ENCODE results near the gene TNK1. TPM values are rescaled to one million over a fixed set of nuclear protein-coding genes. Genes with fewer than 3 reads are reported as not detected.

The TNK1 gene
- total and polyA plus RNA-seq, 2 experiments from 2014 or later: 8.4 to 8.9 TPM

DNA sequence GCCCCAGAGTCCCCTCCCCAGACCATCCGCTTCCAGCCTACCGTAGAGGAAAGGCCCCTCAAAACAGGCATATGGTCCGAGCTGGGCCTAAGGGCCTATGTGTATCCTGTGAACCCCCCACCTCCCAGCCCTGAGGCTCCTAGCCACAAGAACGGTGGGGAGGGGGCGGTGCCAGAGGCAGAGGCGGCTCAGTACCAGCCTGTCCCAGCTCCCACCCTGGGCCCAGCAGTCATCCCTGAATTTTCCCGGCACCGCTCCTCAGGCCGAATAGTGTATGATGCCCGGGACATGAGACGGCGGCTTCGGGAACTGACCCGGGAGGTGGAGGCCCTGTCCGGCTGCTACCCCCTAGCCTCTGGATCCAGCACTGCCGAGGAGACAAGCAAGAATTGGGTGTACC is 40.3 kb downstream of the TNK1 start:
- no peaks in the 10 kb centered on the region for H3K27me3 ChIP-seq
- no peaks in the 10 kb centered on the region for H3K4me1 ChIP-seq (ENCODE audit: insufficient read depth)
- TF ChIP-seq EZH2phosphoT487 (IDR thresholded peaks at IDR 0.05; ENCODE audit: low read depth, severe bottlenecking, unreplicated experiment): no peak
- TF ChIP-seq, protein P1, sequence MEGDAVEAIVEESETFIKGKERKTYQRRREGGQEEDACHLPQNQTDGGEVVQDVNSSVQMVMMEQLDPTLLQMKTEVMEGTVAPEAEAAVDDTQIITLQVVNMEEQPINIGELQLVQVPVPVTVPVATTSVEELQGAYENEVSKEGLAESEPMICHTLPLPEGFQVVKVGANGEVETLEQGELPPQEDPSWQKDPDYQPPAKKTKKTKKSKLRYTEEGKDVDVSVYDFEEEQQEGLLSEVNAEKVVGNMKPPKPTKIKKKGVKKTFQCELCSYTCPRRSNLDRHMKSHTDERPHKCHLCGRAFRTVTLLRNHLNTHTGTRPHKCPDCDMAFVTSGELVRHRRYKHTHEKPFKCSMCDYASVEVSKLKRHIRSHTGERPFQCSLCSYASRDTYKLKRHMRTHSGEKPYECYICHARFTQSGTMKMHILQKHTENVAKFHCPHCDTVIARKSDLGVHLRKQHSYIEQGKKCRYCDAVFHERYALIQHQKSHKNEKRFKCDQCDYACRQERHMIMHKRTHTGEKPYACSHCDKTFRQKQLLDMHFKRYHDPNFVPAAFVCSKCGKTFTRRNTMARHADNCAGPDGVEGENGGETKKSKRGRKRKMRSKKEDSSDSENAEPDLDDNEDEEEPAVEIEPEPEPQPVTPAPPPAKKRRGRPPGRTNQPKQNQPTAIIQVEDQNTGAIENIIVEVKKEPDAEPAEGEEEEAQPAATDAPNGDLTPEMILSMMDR (IDR thresholded peaks at IDR 0.05; ENCODE audit: poor library complexity): no peak
- no peak for TF ChIP-seq EZH2 (IDR thresholded peaks at IDR 0.05; ENCODE audit: borderline replicate concordance)
- no peaks in the 10 kb centered on the region for H3K9me2 ChIP-seq (replicated peaks; ENCODE audit: insufficient read depth)
- H3K36me3 ChIP-seq (replicated peaks; ENCODE audit: insufficient read depth, low read depth): no peaks in the 10 kb centered on the region
- WGBS (ENCODE audit: low lambda C conversion rate, missing lambda C conversion rate): 94% methylated on average over 16 of the region's 16 CpGs
- no peaks in the 10 kb centered on the region for H3K79me2 ChIP-seq
- no peaks in the 10 kb centered on the region for H4K20me1 ChIP-seq (ENCODE audit: insufficient read depth, poor library complexity, severe bottlenecking)
- H3K9me3 ChIP-seq (ENCODE audit: low read depth): no peaks in the 10 kb centered on the region
- H2AFZ ChIP-seq: no peak overlapping the region
- H3K4me2 ChIP-seq: no peak overlapping the region
- no peak overlapping the region for H3K4me3 ChIP-seq
- DNase-seq (ENCODE audit: low spot score): no peak
- H3K27ac ChIP-seq: no peak overlapping the region

DNA sequence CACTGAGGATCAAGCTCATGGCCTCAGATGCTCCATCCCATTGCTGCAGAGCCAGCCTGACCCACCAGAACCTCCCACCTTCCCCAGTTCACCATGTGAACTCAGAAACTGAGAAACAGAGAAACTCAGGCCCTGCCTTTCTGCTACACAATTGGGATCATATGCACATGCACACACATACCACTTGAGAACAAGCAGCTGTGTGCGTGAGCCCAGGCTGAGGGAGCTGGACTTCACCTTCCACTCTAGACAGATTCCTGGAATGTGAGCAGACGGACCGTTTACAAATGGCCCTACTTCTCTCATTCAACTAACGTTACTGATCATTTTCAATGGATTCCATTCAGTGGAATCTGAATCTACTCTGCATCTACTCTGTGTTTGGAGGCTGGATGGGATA is 42.8 kb downstream of the TNK1 start:
- Histone ChIP-seq H4K20me1 (ENCODE audit: insufficient read depth, poor library complexity, severe bottlenecking) (no peaks in the 10 kb centered on the region), H3K9me2 (replicated peaks; ENCODE audit: insufficient read depth) (no peaks in the 10 kb centered on the region), H3K27ac (no peak overlapping the region), H3K4me1 (ENCODE audit: insufficient read depth) (no peaks in the 10 kb centered on the region), H3K27me3 (no peaks in the 10 kb centered on the region), H3K79me2 (no peaks in the 10 kb centered on the region), H3K9me3 (ENCODE audit: low read depth) (no peaks in the 10 kb centered on the region), H2AFZ (no peak overlapping the region), H3K4me3 (no peak overlapping the region), H3K36me3 (replicated peaks; ENCODE audit: insufficient read depth, low read depth) (no peaks in the 10 kb centered on the region), H3K4me2 (no peak overlapping the region)
- DNase-seq (ENCODE audit: low spot score): no peak
- WGBS (ENCODE audit: low lambda C conversion rate, missing lambda C conversion rate): 69% methylated on average over 4 of the region's 4 CpGs
- TF ChIP-seq, protein P1 (IDR thresholded peaks at IDR 0.05; ENCODE audit: poor library complexity): no peak
- TF ChIP-seq EZH2phosphoT487 (IDR thresholded peaks at IDR 0.05; ENCODE audit: low read depth, severe bottlenecking, unreplicated experiment) (no peak), EZH2 (IDR thresholded peaks at IDR 0.05; ENCODE audit: borderline replicate concordance) (no peak)

DNA sequence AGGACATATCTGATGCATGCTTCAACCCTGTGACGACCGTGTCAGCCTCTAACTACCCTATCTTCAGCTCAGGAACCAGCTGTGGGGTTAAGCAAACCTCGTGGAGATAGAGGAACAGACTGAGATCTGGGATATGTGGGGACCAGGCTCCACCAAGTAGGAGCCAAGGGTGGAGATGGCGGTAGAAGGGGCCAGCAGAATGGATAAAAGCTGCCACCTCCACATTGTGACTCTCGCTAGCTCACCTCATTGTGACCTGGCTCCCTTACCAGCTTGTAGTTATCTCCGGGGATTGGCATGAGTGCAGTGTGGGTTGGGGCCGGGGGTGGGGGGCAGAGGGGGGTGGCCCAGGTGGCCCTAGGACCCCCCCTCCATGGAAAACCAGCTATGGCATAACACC is 44.4 kb downstream of the TNK1 start, which contains the start of gene SPEM2:
TSS of gene SPEM2 (plus strand) at position 301 of the 400 bp plus-strand sequence. CDS start at position 374, 73 bp downstream.
- no peaks in the 10 kb centered on the region for H3K27me3 ChIP-seq
- no peaks in the 10 kb centered on the region for H3K79me2 ChIP-seq
- H3K9me3 ChIP-seq (ENCODE audit: low read depth): no peaks in the 10 kb centered on the region
- H3K9me2 ChIP-seq (replicated peaks; ENCODE audit: insufficient read depth): no peaks in the 10 kb centered on the region
- TF ChIP-seq EZH2phosphoT487 (IDR thresholded peaks at IDR 0.05; ENCODE audit: low read depth, severe bottlenecking, unreplicated experiment) (no peak), EZH2 (IDR thresholded peaks at IDR 0.05; ENCODE audit: borderline replicate concordance) (no peak)
- TF ChIP-seq, protein P1 (IDR thresholded peaks at IDR 0.05; ENCODE audit: poor library complexity): no peak
- no peaks in the 10 kb centered on the region for H4K20me1 ChIP-seq (ENCODE audit: insufficient read depth, poor library complexity, severe bottlenecking)
- no peaks in the 10 kb centered on the region for H3K4me1 ChIP-seq (ENCODE audit: insufficient read depth)
- H3K4me2 ChIP-seq: no peak within 1 kb of the TSS
- no peak within 1 kb of the TSS for H3K4me3 ChIP-seq
- no peak for DNase-seq (ENCODE audit: low spot score)
- H3K36me3 ChIP-seq (replicated peaks; ENCODE audit: insufficient read depth, low read depth): no peaks in the 10 kb centered on the region
- H2AFZ ChIP-seq: no peak within 1 kb of the TSS
- 84% methylated on average over 7 of the region's 7 CpGs for WGBS (ENCODE audit: low lambda C conversion rate, missing lambda C conversion rate)
- no peak within 1 kb of the TSS for H3K27ac ChIP-seq

DNA sequence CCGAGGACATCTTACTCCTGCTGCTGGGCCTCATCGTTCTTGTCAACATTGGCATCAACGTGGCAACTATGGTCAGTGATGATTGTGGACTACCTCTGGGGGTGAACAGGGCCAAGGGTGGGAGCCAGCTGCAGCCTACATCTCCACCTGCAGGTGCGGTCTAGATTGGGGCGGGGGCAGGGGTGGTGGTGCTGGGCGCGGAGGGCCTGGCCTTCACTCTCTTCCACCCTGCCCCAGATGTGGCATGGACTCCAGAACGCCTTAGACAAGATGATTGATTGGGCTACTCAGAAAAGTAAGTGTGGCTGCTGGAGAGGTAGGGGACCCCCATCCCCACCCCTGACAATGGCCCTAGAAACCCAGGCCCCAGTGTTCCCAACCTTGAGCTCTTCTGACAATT is 44.9 kb downstream of the TNK1 start:
- H3K27me3 ChIP-seq: no peaks in the 10 kb centered on the region
- 87% methylated on average over 8 of the region's 8 CpGs for WGBS (ENCODE audit: low lambda C conversion rate, missing lambda C conversion rate)
- H2AFZ ChIP-seq: no peak overlapping the region
- no peaks in the 10 kb centered on the region for H3K9me2 ChIP-seq (replicated peaks; ENCODE audit: insufficient read depth)
- H4K20me1 ChIP-seq (ENCODE audit: insufficient read depth, poor library complexity, severe bottlenecking): no peaks in the 10 kb centered on the region
- H3K27ac ChIP-seq: no peak overlapping the region
- no peaks in the 10 kb centered on the region for H3K9me3 ChIP-seq (ENCODE audit: low read depth)
- DNase-seq (ENCODE audit: low spot score): no peak
- H3K36me3 ChIP-seq (replicated peaks; ENCODE audit: insufficient read depth, low read depth): no peaks in the 10 kb centered on the region
- H3K4me2 ChIP-seq: no peak overlapping the region
- H3K4me1 ChIP-seq (ENCODE audit: insufficient read depth): no peaks in the 10 kb centered on the region
- TF ChIP-seq EZH2phosphoT487 (IDR thresholded peaks at IDR 0.05; ENCODE audit: low read depth, severe bottlenecking, unreplicated experiment) (no peak), EZH2 (IDR thresholded peaks at IDR 0.05; ENCODE audit: borderline replicate concordance) (no peak)
- TF ChIP-seq, protein P1 (IDR thresholded peaks at IDR 0.05; ENCODE audit: poor library complexity): no peak
- H3K4me3 ChIP-seq: no peak overlapping the region
- H3K79me2 ChIP-seq: no peaks in the 10 kb centered on the region
